Measurements from ENCODE around the gene JSRP1.

JSRP1 gene

GRCh38 chr19:2226840-2227360, 29.3 kb downstream of the JSRP1 start:
- no peaks in the 10 kb centered on the region for H3K79me2 ChIP-seq
- H3K4me3 ChIP-seq (ENCODE audit: low read depth, low read length), result no peak overlapping the region
- no peaks in the 10 kb centered on the region for H3K27me3 ChIP-seq (ENCODE audit: control insufficient read depth, insufficient read depth, low read length)
- TF ChIP-seq CTCF (IDR thresholded peaks at IDR 0.05), result no peak
- no peak overlapping the region for H3K9ac ChIP-seq
- H3K4me2 ChIP-seq (ENCODE audit: low read length), result no peak overlapping the region
- no peaks in the 10 kb centered on the region for H3K4me1 ChIP-seq
- H2AFZ ChIP-seq, result no peak overlapping the region
- H3K9me3 ChIP-seq (ENCODE audit: control insufficient read depth, low read length), result no peaks in the 10 kb centered on the region
- H3K27ac ChIP-seq, result no peak overlapping the region
- no peaks in the 10 kb centered on the region for H3K36me3 ChIP-seq (ENCODE audit: control insufficient read depth, insufficient read depth, low read length)

GRCh38 chr19:2226051-2226839, 30.0 kb downstream of the JSRP1 start:
- no peak for TF ChIP-seq CTCF (IDR thresholded peaks at IDR 0.05)
- H3K27me3 ChIP-seq (ENCODE audit: control insufficient read depth, insufficient read depth, low read length), result no peaks in the 10 kb centered on the region

DNA sequence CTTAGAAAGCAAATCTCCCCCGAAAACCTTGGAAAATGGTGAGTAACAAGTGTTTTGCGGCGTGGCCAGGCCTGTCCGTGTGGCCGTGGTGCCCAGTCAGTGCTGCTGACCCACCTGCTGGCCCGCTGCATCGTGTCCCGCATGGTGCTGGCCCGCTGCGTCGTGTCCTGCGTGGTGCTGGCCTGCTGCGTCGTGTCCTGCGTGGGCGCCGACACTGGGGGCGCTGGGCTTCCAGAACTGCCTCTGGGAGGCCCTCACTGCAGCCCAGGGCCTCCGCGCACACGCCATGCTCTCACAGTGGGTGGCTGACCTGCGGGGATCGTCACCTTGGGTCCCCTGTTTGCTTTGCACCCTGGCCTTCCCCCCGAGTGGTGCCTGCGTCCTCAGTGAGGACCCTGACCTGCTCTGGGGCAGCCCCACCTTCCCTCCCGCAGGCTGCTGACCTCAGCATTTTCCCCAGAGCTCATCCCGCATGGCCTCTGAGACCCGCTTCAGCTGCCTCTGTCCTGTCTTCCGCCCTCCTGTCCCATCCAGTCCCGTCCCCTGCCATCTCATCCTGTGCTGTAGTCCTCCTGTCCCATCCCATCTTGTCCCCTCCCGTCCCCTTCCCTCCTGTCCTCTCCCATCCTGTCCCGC, 30.7 kb downstream of the JSRP1 start:
- no peaks in the 10 kb centered on the region for H3K27me3 ChIP-seq (ENCODE audit: control insufficient read depth, insufficient read depth, low read length)
- TF ChIP-seq CTCF (IDR thresholded peaks at IDR 0.05), result no peak
- no peaks in the 10 kb centered on the region for H3K79me2 ChIP-seq
- H3K27ac ChIP-seq, result no peak overlapping the region
- H3K9ac ChIP-seq, result no peak overlapping the region
- H3K9me3 ChIP-seq (ENCODE audit: control insufficient read depth, low read length), result no peaks in the 10 kb centered on the region
- no peak overlapping the region for H3K4me3 ChIP-seq (ENCODE audit: low read depth, low read length)
- H3K4me2 ChIP-seq (ENCODE audit: low read length), result no peak overlapping the region
- no peaks in the 10 kb centered on the region for H3K4me1 ChIP-seq
- no peaks in the 10 kb centered on the region for H3K36me3 ChIP-seq (ENCODE audit: control insufficient read depth, insufficient read depth, low read length)
- H2AFZ ChIP-seq, result no peak overlapping the region

More at GRCh38 chr19:2226051-2226839, 30.0 kb downstream of the JSRP1 start:
- H3K9me3 ChIP-seq (ENCODE audit: control insufficient read depth, low read length), result no peaks in the 10 kb centered on the region
- H3K4me1 ChIP-seq, result no peaks in the 10 kb centered on the region
- H3K36me3 ChIP-seq (ENCODE audit: control insufficient read depth, insufficient read depth, low read length), result no peaks in the 10 kb centered on the region
- no peak overlapping the region for H2AFZ ChIP-seq
- no peak overlapping the region for H3K27ac ChIP-seq
- H3K79me2 ChIP-seq, result no peaks in the 10 kb centered on the region
- no peak overlapping the region for H3K4me3 ChIP-seq (ENCODE audit: low read depth, low read length)
- no peak overlapping the region for H3K4me2 ChIP-seq (ENCODE audit: low read length)
- no peak overlapping the region for H3K9ac ChIP-seq

GRCh38 chr19:2224754-2225349, 31.4 kb downstream of the JSRP1 start:
- TF ChIP-seq CTCF (IDR thresholded peaks at IDR 0.05), result no peak
- no peak overlapping the region for H3K4me3 ChIP-seq (ENCODE audit: low read depth, low read length)
- no peak overlapping the region for H3K27ac ChIP-seq
- H2AFZ ChIP-seq, result no peak overlapping the region
- H3K79me2 ChIP-seq, result no peaks in the 10 kb centered on the region
- H3K9ac ChIP-seq, result no peak overlapping the region
- H3K9me3 ChIP-seq (ENCODE audit: control insufficient read depth, low read length), result no peaks in the 10 kb centered on the region
- H3K4me2 ChIP-seq (ENCODE audit: low read length), result no peak overlapping the region
- H3K36me3 ChIP-seq (ENCODE audit: control insufficient read depth, insufficient read depth, low read length), result no peaks in the 10 kb centered on the region
- H3K4me1 ChIP-seq, result no peaks in the 10 kb centered on the region
- no peaks in the 10 kb centered on the region for H3K27me3 ChIP-seq (ENCODE audit: control insufficient read depth, insufficient read depth, low read length)

Measured in parathyroid adenoma (tissue), 2 donors.